Ovary (tissue), 3 donors: ENCODE results near the gene ZNF646.

Source experiments
- CTCF ChIP-seq, 3 donors: fragments of 450-650 bp in 2 of 3; fragments of 200-600 bp in 1 of 3; IDR thresholded peaks; one replicate each; pipeline versions ENCODE4 v1.5.1 to v1.8.0; 2016 to 2022; ENCODE audit warnings: antibody characterized with exemption in 3 of 3, mild to moderate bottlenecking in 1 of 3
- POLR2A ChIP-seq: fragments of 450-650 bp; IDR thresholded peaks from one replicate; pipeline ENCODE4 v1.6.1; 2017; ENCODE audit warnings: antibody characterized with exemption, mild to moderate bottlenecking, moderate library complexity
- donor health status: DM: no; HTN: no; CAD: no.

GRCh38 chr16:31127182-31127581 is 53.0 kb downstream of the ZNF646 start:
- TF ChIP-seq CTCF (IDR thresholded peaks at IDR 0.05) (no peak), POLR2A (no peak)
